Smooth muscle cell (in vitro differentiated cells): ENCODE results near the gene SUPT3H. TPM values are rescaled to one million over a fixed set of nuclear protein-coding genes. Genes with fewer than 3 reads are reported as not detected.

Experiments
- DNase-seq: peaks from one replicate; lab custom pipeline; 2025; ENCODE audit not compliant: unreplicated experiment; lab: John Stamatoyannopoulos, UW
- H2AFZ ChIP-seq: fragments of 200-600 bp; sonication (generic); 2 replicates; pipeline ENCODE4 v1.6.0; 2016; ENCODE audit warnings: antibody characterized with exemption, low read depth, mild to moderate bottlenecking
- H3F3A ChIP-seq: fragments of 200-600 bp; sonication (generic); 2 replicates; pipeline ENCODE4 v1.6.0; 2017; ENCODE audit warnings: antibody characterized with exemption, low read depth
- H3K27ac ChIP-seq: fragments of 200-600 bp; sonication (generic); 2 replicates; pipeline ENCODE4 v1.5.1; 2016; ENCODE audit warnings: low read depth, mild to moderate bottlenecking
- H3K27me3 ChIP-seq: fragments of 200-600 bp; sonication (generic); 2 replicates; pipeline ENCODE4 v1.6.1; 2016; ENCODE audit warnings: low read depth, mild to moderate bottlenecking
- H3K36me3 ChIP-seq: fragments of 200-600 bp; sonication (generic); 2 replicates; pipeline ENCODE4 v1.5.1; 2016; ENCODE audit warnings: low read depth
- H3K4me1 ChIP-seq: fragments of 200-600 bp; sonication (generic); 2 replicates; pipeline ENCODE4 v1.5.1; 2016; ENCODE audit warnings: low read depth
- H3K4me2 ChIP-seq: fragments of 200-600 bp; sonication (generic); 2 replicates; pipeline ENCODE4 v1.6.0; 2016; ENCODE audit warnings: mild to moderate bottlenecking
- H3K4me3 ChIP-seq: fragments of 200-600 bp; sonication (generic); 2 replicates; pipeline ENCODE4 v1.5.1; 2016; ENCODE audit warnings: mild to moderate bottlenecking
- H3K79me2 ChIP-seq: fragments of 200-600 bp; sonication (generic); 2 replicates; pipeline ENCODE4 v1.6.0; 2016; ENCODE audit warnings: low read depth, mild to moderate bottlenecking
- H3K9ac ChIP-seq: fragments of 200-600 bp; sonication (generic); 2 replicates; pipeline ENCODE4 v1.6.0; 2016; ENCODE audit warnings: low read depth
- H3K9me3 ChIP-seq: fragments of 200-600 bp; sonication (generic); replicated peaks from 2 replicates; pipeline ENCODE4 v1.5.1; 2016; ENCODE audit warnings: low read depth
- H4K20me1 ChIP-seq: fragments of 200-600 bp; sonication (generic); 2 replicates; pipeline ENCODE4 v1.6.0; 2016; ENCODE audit warnings: low read depth
- CTCF ChIP-seq: fragments of 200-600 bp; sonication (generic); IDR thresholded peaks from 2 replicates; pipeline ENCODE4 v1.5.1; 2017; ENCODE audit warnings: borderline replicate concordance, mild to moderate bottlenecking, antibody characterized with exemption; ENCODE audit not compliant: insufficient read depth, poor library complexity, severe bottlenecking
- WGBS: methylation state at CpG from one replicate; pipeline ENCODE4 v1.1.7; 2016; ENCODE audit warnings: low lambda C conversion rate; 5-methylcytosine and 5-hydroxymethylcytosine counted together
- polyA plus RNA-seq: library from polyadenylated mRNA; unstranded; fragments of >200 nt; fragmentation: Nextera tagmentation; extraction: Ambion mirVana; gene quantifications from 2 replicates; pipeline ENCODE4 v1.2.1, GENCODE V29; 2016
- total RNA-seq: library from RNA; depleted of rRNA; stranded (reverse); fragments of >200 nt; gene quantifications from 2 replicates; pipeline ENCODE4 v1.2.3, GENCODE V29; 2014

Gene SUPT3H
- total and polyA plus RNA-seq, 2 experiments from 2014 or later: 19.4 to 22.9 TPM

GRCh38 chr6:45415788-45416518, 38.2 kb upstream of the SUPT3H start:
- H3K4me3 ChIP-seq: no peak overlapping the region
- no peak overlapping the region for H3K27ac ChIP-seq
- no peaks in the 10 kb centered on the region for H4K20me1 ChIP-seq
- 86% methylated on average over 3 of the region's 3 CpGs for WGBS
- peaks cover 11% of the 10 kb centered on the region for H3K4me1 ChIP-seq
- H2AFZ ChIP-seq: no peak overlapping the region
- H3F3A ChIP-seq: peaks cover 4% of the 10 kb centered on the region
- no peak overlapping the region for H3K9ac ChIP-seq
- TF ChIP-seq CTCF: no peak
- no peaks in the 10 kb centered on the region for H3K27me3 ChIP-seq
- no peaks in the 10 kb centered on the region for H3K36me3 ChIP-seq
- H3K9me3 ChIP-seq: no peaks in the 10 kb centered on the region
- H3K79me2 ChIP-seq: peaks cover 7% of the 10 kb centered on the region
- DNase-seq: no peak
- no peak overlapping the region for H3K4me2 ChIP-seq

GRCh38 chr6:45415315-45415714, 37.6 kb upstream of the SUPT3H start:
- no peak for DNase-seq
- 19% methylated on average over 2 of the region's 2 CpGs for WGBS

GRCh38 chr6:45411959-45412358, 34.2 kb upstream of the SUPT3H start:
- no peak overlapping the region for H3K27ac ChIP-seq
- no peaks in the 10 kb centered on the region for H3K79me2 ChIP-seq
- no peaks in the 10 kb centered on the region for H3K4me1 ChIP-seq
- no peak for DNase-seq
- H2AFZ ChIP-seq: no peak overlapping the region
- H3K4me3 ChIP-seq: no peak overlapping the region
- WGBS: 97% methylated on average over 5 of the region's 5 CpGs
- H3F3A ChIP-seq: no peaks in the 10 kb centered on the region
- no peak overlapping the region for H3K9ac ChIP-seq
- no peak for TF ChIP-seq CTCF
- no peaks in the 10 kb centered on the region for H4K20me1 ChIP-seq
- H3K36me3 ChIP-seq: no peaks in the 10 kb centered on the region
- H3K9me3 ChIP-seq: no peaks in the 10 kb centered on the region
- no peaks in the 10 kb centered on the region for H3K27me3 ChIP-seq
- no peak overlapping the region for H3K4me2 ChIP-seq

More at GRCh38 chr6:45415315-45415714, 37.6 kb upstream of the SUPT3H start:
- no peaks in the 10 kb centered on the region for H3K27me3 ChIP-seq
- H3K27ac ChIP-seq: no peak overlapping the region
- no peaks in the 10 kb centered on the region for H3K9me3 ChIP-seq
- H3K36me3 ChIP-seq: no peaks in the 10 kb centered on the region
- no peak overlapping the region for H2AFZ ChIP-seq
- H3K4me2 ChIP-seq: no peak overlapping the region
- H4K20me1 ChIP-seq: no peaks in the 10 kb centered on the region
- H3K4me1 ChIP-seq: peaks cover 5% of the 10 kb centered on the region
- peaks cover 4% of the 10 kb centered on the region for H3F3A ChIP-seq
- peaks cover 5% of the 10 kb centered on the region for H3K79me2 ChIP-seq
- no peak overlapping the region for H3K4me3 ChIP-seq
- H3K9ac ChIP-seq: no peak overlapping the region
- TF ChIP-seq CTCF: no peak

GRCh38 chr6:45400021-45400420, 22.3 kb upstream of the SUPT3H start:
- no peaks in the 10 kb centered on the region for H3K27me3 ChIP-seq
- DNase-seq: no peak
- H3K4me3 ChIP-seq: no peak overlapping the region
- no peaks in the 10 kb centered on the region for H4K20me1 ChIP-seq
- H2AFZ ChIP-seq: no peak overlapping the region
- no peak for TF ChIP-seq CTCF
- H3K27ac ChIP-seq: no peak overlapping the region
- H3K79me2 ChIP-seq: no peaks in the 10 kb centered on the region
- no peak overlapping the region for H3K9ac ChIP-seq
- H3K4me2 ChIP-seq: no peak overlapping the region
- 93% methylated on average over 2 of the region's 2 CpGs for WGBS
- no peaks in the 10 kb centered on the region for H3K9me3 ChIP-seq
- no peaks in the 10 kb centered on the region for H3F3A ChIP-seq
- no peaks in the 10 kb centered on the region for H3K36me3 ChIP-seq
- no peaks in the 10 kb centered on the region for H3K4me1 ChIP-seq
